Fibroblast of the aortic adventitia (primary cell): ENCODE results near the gene NTRK3. TPM values are rescaled to one million over a fixed set of nuclear protein-coding genes. Genes with fewer than 3 reads are reported as not detected.

Experiments
- DNase-seq: peaks from one replicate; pipeline ENCODE4 v3.0.0-alpha.2; 2010; ENCODE audit warnings: low read depth
- H3K4me3 ChIP-seq: 2 replicates; pipeline ENCODE4 v1.5.1; 2011; ENCODE audit warnings: low read depth, mild to moderate bottlenecking, control low read depth, low read length, moderate library complexity
- CTCF ChIP-seq: IDR thresholded peaks from 2 replicates; pipeline ENCODE4 v1.5.1; 2011; ENCODE audit warnings: mild to moderate bottlenecking, low read length, control low read depth, inconsistent platforms; ENCODE audit not compliant: insufficient read depth
- total RNA-seq: library from RNA; depleted of rRNA; stranded (reverse); fragments of >200 nt; gene quantifications from 2 replicates; pipeline ENCODE4 v1.2.3, GENCODE V29; 2012; ENCODE audit warnings: low replicate concordance

Gene NTRK3
- total RNA-seq, 1 donor: 19.6 TPM

- TF ChIP-seq CTCF: no peak
- DNase-seq: no peak
- H3K4me3 ChIP-seq: no peak overlapping the region
Observed at GRCh38 chr15:88121968-88122530, 134.5 kb downstream of the NTRK3 start.

GRCh38 chr15:88120026-88120425, 136.5 kb downstream of the NTRK3 start:
- no peak overlapping the region for H3K4me3 ChIP-seq
- no peak for DNase-seq
- TF ChIP-seq CTCF: no peak

GRCh38 chr15:88118741-88119140, 137.8 kb downstream of the NTRK3 start:
- no peak for TF ChIP-seq CTCF

GRCh38 chr15:88118035-88118434, 138.5 kb downstream of the NTRK3 start:
- no peak overlapping the region for H3K4me3 ChIP-seq
- no peak for DNase-seq
- TF ChIP-seq CTCF: no peak

More at GRCh38 chr15:88118741-88119140, 137.8 kb downstream of the NTRK3 start:
- DNase-seq: no peak
- H3K4me3 ChIP-seq: no peak overlapping the region

GRCh38 chr15:88115486-88116152, 140.9 kb downstream of the NTRK3 start:
- no peak overlapping the region for H3K4me3 ChIP-seq
- DNase-seq: peak; percentile 65
- TF ChIP-seq CTCF: peak; percentile 24

- peak; percentile 62 for DNase-seq
- no peak overlapping the region for H3K4me3 ChIP-seq
- TF ChIP-seq CTCF: no peak
Observed at GRCh38 chr15:88113613-88114308, 142.8 kb downstream of the NTRK3 start.
